ENCODE results near the gene BBLN. TPM values are rescaled to one million over a fixed set of nuclear protein-coding genes. Genes with fewer than 3 reads are reported as not detected.
"Not testable (repeated sequence)": the region's sequence is repeated elsewhere in the genome, so short reads cannot be mapped to it uniquely, and the experiment has no call there.

BBLN gene
- total RNA-seq, 1 donor from 2014 or later: 82.8 TPM

DNA sequence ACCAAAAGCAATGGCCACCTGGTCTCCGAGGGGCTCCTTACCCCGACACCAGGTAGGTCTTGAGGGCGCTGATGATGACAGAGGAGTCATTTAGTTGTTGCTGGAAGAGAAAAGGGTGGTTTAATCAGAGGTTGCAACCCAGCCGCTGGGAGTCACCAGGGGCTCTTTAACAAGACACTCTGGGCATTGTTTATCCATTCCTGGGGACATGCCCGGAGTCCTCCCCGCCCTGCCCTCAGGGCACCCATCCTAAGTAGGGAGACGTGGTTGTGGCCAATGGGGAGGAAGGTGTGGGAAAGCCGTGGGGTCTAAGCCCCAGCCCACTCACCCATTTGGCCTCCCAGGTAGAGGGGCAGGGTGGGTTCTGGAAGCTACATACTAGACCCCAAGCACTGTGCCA lies 35.6 kb upstream of the BBLN start:
- intact Hi-C loops (cut with micrococcal nuclease): no loop called here

DNA sequence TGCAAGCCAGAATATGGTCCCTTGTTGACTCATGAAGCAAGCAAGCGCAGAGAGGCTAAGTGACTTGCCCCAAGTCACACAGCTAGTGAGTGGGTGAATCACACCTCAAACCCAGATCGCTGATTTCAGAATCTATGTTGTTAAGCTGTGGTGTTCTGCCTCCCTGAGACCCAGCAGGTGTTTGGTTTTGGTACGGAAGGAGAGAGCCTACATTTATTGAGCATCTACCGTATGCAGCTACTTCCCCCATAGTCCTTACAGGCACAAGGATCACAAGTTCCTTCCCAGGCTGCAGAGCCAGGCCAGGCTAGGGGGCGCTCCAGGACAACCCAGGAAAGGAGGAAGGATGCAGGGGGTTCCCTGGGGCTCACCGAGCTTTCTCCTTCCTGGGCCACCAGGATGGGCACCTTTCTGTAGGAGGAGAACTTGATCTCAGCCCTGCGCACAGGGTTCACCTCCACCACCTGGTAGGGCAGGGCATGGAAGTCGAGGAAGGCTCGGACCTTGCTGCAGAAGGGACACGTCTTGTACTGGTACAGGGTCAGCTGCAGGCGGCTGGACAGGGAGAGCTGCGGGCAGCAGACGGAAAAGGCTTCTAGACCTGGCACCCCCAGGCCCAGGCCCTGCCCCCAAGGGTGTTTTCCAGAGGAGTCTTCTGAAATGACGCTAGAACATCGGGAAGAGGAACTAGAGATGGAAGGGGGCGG lies 35.0 kb upstream of the BBLN start:
- intact Hi-C loops (cut with micrococcal nuclease): loop anchor here (5.0 kb wide), 2 partner anchors 188 to 353 kb away; partner anchors contain the start of gene DPM2

DNA sequence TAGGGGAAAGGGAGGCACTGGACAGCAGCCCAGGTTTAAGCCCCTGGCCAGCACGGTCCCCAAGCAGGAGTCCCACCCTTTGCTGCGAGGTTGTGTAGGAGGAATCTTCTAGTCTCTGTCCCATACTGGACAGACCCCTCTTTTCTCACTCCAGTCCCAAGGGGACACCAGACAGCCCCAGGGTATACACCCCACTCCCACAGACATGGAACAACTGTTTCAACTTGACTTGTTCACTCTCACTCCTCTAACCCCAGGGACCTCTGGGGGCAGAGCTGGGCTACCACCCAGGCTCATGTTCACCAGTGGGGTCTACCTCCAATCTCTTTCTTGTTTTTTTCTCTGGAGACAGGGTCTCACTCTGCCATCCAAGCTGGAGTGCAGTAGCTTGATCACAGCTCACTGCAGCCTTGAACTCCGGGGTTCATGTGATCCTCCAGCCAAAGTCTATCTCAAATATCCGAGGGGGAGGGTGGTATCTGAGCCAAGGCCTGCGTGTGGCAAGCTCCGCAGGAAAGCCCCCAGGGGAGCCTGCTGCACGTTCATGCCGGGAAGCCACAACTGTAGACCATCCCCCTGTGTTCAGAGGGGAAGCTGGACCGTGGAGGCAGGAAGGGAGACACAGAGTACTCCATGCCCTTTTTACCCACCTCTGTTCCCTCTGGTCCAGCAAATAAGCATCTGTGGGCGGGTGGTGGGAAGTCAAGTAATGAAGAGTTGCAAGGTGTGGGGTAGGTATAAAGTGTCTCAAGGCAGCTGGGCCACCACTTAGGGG lies 34.3 kb upstream of the BBLN start:
- intact Hi-C loops (cut with micrococcal nuclease): loop anchor here (5.0 kb wide), 2 partner anchors 188 to 353 kb away; partner anchors contain the start of gene DPM2

DNA sequence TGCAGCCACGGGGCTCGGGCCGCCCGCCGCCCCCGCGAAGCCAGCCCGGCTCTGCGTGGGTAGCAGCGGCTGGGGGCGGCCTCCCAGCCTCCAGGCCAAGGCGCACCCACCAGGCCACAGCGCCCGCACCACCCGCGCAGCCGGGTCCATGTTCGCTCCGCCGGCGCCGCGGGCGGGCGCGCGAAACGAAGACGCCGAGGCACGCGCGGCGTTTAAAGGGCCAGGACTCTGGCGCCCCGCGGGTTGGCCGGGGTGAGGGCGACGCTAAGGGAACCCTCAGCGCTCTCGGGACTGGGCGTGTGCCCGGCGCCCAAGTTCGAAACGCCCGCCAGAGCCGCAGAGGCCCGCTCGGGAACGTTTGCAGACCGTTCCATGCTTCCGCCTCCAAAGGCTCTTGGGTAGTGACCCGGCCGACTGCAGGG lies 32.5 kb upstream of the BBLN start, which contains the start of gene PTGES2:
PTGES2 (minus strand) TSS at position 162 of the 422 bp plus-strand sequence; CDS start at position 150, 12 bp downstream.
- intact Hi-C loops (cut with micrococcal nuclease): loop anchor here (5.0 kb wide), 2 partner anchors 190 to 355 kb away; partner anchors contain the start of gene DPM2

DNA sequence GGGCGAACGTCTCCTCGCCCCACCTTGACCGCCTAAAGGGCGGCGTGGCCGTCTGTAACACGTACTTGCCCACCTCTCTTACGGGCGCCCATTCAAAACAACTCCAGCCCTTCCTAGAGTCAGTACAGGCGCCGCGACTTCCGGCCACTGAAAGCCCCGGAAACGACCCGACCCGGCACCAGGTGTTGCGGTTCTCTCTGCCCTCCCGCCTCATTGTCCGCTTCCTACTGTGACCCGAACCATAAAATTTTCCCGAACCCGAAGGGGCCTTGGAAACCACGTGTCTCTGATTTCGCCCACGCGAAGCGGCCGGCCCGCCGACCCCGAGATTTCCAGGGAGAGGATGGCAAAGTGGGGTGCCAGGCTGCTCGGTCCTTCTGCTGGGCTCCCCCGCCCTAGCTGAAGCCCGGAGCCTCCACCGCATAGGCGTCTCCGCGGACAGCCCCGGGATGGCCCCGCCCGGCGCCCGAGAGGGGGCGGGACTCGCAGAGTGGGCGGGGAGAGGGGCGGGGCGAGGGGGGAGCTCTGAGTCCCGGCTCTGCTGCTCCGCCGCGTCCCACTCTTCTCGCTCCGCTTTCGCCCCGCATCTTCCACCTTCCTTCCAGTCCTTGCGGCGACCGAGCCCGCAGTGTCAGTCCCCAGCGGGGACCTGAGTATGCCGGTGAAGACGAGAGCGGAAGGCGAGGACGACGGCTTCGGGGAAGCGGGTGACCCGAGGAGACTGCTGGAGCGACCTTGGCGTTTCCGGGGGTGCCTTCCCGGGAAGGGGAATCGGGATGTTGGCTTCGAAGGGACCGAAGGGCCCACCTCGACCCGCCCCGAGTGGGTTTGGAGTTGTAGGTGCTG lies 31.9 kb upstream of the BBLN start:
- intact Hi-C loops (cut with micrococcal nuclease): loop anchor here (1.0 to 5.0 kb wide), 5 partner anchors 11 to 356 kb away; partner anchors contain the start of genes BBLN, CIZ1 and DPM2

DNA sequence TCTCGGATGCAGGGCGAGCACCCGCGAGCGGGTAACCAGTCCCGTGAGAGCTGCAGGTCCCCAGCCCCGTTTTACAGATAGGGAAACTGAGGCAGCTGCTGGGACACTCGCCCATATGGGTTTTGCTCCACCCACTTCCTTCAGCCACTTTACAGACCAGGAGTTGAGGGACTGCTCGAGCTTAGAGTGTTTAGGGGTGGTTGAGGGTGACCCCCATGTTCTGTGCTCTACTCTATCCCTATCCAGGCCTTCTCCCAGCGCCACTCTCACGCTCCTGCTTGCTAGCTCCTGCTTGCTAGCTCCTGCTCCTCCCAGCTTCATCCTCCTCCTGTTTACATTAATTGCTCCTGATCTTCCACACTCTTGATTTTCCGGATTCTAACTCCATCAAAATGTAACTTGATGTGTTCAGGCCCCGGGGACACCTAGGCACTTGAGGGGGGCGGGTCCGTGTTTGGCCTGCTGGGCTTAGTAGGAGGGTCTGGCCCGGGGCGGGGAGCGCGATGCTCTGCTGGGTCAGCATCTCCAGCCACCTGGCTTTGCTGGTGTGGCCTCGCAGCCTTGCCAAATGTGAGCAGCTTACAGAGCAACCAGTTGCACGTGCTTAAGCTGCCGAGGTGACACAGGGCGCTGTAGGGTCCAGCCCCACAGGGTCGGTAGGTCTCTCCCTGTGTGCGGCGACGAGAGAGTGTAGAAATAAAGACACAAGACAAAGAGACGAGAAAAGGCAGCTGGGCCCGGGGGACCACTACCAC lies 31.1 kb upstream of the BBLN start:
- intact Hi-C loops (cut with micrococcal nuclease): loop anchor here (1.0 to 5.0 kb wide), 5 partner anchors 12 to 357 kb away; partner anchors contain the start of genes BBLN, CIZ1 and DPM2

DNA sequence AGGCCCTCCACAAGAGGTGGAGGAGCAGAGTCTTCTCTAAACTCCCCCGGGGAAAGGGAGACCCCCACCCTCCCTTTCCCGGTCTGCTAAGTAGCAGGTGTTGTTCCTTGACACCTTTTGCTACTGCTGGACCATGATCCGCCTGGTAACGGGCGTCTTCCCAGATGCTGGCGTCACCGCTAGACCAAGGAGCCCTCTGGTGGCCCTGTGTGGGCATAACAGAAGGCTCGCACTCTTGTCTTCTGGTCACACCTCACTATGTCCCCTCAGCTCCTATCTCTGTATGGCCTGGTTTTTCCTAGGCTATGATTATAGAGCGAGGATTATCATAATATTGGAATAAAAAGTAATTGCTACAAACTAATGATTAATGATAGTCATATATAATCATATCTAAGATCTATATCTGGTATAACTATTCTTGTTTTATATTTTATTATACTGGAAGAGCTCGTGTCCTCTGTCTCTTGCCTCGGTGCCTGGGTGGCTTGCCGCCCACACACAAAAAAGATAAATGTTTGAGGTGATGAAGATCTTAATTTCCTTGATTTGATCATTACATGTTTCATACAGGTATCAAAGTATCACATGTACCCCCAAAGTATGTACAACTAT lies 30.0 kb upstream of the BBLN start:
- intact Hi-C loops (cut with micrococcal nuclease): loop anchor here (2.0 to 5.0 kb wide), 3 partner anchors 61 to 358 kb away; partner anchors contain the start of genes CIZ1 and DPM2

DNA sequence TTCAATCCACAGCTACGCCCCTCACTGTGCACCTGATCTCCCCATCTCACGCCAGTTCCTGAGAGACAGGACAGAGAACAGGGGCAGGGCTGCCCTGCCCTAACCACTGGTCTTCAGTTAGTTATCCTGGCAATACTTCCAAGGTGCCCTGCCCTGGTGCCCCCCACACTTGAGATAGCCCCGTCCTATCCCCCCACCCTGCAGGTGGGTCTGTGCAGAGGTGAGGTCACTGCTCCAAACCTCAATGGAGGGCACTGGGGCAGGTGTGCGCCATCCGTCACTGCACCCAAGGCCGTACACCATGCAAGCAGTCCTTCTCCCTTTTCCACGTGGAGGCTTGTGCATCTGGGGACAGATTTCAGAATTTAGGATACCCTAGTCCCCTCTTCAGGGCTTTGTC lies 29.4 kb upstream of the BBLN start:
- intact Hi-C loops (cut with micrococcal nuclease): not testable (repeated sequence)

DNA sequence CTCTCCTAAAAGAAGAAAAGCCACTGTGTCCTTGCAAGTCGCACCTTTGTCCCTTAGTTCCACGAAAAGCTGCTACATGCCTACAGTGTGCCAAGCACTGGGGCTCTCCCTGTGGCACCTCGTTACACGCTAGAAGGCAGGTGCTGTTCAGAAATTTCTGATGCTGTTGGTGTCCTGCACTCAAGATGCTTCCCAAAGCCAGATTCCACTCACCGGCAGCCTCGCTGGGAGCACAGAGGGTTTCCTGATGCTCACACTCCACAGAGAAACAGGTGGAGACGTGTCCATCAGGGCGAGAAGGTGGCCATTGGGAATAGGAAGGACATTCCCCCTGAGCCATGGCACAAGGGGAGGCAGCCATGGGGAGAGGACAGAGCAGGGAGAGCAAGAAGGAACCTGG lies 28.7 kb upstream of the BBLN start:
- intact Hi-C loops (cut with micrococcal nuclease): not testable (repeated sequence)

DNA sequence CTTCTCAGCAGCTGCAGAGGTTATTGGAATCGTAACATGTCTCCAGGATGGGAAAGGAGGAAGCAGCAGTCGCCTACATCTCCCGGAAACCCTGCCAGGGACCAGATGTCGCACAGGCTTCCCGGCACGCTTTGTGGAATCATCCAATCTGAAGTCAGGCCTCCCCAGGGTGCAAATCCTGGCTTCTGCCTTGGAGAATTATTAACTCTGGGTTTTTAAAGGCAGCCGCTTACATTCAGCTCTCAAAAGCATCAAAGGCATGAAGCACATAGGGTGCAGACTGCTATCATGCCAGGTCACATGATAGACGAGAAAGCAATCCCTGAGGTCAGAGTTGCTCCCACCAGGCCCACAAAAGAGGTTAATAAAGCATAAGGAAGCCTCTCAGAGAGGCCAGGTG lies 27.9 kb upstream of the BBLN start:
- intact Hi-C loops (cut with micrococcal nuclease): not testable (repeated sequence)

DNA sequence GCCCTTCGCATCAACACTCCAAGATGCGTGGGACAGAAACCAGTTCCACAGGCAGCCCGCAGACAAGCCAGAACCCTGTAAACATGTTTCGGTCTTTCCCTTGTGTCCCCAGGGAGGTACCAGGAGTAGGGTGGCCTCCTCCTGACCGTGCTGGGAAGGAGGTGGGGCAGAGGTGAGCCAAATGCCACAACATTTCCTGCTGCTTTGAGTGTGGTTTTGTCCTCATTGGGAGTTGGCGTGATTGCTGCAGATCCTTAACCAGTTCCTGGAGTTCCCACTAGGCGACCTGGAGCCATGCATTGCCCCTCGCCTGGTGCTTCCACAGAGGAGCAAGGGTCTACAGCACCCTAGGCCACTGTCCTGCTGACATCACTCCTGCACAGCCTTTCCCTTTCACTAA lies 24.5 kb upstream of the BBLN start:
- intact Hi-C loops (cut with micrococcal nuclease): not testable (repeated sequence)

DNA sequence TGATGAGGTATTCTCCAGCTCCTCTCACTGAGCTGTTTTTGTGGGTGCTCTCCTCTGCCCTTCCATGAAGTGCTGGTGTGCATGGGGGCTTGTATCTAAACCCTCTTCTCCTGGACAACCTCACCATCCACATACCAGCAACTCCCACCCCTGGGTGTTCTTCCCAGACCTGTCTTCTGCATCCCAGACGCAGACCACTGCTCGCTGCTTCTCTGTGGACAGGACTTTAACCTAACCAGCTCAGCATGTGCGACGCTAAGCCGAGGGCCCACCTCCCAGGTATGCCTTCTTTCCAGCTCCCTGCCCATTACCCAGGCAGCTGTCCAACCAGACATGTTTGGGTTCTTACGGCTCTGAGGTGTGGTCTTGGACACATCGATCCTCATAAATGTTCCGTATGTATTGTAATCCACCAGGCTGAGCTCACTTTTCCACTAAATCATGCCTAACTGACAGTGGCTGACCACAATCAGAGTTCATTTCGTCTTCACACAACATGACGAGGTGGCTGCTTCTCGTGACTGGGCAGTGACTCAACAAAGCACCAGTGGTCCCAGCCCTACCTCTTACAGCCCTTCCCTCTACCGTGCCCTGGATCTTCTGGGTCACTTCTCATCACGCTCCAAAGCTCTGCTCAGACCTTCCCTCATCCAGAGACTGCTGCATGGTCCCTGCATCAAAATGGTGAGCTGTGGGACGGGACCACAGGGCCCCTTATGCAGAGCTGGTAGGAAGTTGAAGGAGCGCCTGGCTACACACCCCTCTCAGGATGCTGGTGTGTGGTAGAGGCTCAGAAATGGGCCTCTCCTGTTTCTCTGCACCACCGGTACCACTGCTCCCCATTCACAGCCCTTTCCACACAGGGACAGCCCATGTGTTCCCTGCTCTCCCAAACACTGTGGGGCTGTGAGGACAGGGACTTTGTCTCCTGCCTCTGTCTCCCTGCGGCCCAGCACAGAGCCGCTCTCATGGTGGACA lies 23.0 kb upstream of the BBLN start:
- intact Hi-C loops (cut with micrococcal nuclease): no loop called here

DNA sequence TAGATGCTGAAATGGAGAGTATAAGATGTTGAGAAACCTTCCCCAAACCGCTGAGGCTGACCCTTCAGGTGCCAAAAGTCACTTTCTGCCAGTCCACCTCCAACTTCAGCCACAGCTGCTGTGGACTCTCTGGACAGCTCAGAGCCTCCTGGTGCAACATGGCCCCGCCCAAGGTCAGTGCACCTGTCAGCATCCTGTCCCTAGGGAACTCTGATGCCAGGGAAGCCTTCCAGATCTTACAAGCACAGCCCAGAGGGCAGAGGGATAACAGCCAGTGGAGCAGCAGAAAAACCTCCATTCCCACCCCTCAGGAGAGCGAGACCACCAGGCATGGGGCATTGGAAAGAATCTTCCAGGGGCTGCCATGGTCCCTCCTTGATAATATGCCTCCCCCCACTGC lies 22.1 kb upstream of the BBLN start:
- intact Hi-C loops (cut with micrococcal nuclease): no loop called here

DNA sequence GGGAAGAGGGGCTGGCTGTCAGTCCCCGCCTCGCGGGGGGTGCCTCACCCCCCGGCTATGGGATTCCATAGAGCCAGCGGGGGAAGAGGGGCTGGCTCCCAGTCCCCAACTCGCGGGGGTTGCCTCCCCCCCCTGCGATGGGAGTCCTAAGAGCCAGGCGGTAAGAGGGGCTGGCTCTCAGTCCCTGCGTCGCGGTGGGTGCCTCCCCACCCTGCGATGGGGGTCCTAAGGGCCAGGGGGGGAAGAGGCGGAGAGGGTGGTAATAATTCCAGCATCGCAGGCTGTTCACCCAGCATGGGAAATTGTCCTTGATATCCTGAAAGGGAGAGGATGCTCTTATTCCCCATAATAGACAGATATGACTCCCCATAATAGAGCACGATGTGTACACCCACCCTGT lies 20.4 kb upstream of the BBLN start:
- intact Hi-C loops (cut with micrococcal nuclease): no loop called here

DNA sequence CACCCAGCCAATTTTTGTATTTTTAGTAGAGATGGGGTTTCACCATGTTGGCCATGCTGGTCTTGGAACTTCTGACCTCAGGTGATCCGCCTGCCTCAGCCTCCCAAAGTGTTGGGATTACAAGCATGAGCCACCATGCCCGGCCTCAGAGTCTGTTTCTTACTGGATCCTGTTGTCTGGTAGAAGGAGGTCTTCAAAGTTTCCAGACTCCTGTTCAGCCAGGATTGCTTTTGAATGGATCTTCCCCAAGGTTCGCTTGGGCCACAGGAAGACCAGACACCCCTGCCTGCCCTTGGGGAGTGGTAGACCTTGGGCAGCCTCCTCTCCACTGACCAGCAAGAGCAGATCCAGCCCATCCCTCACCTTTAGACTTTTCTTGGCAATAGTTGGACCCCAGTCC lies 18.5 kb upstream of the BBLN start:
- intact Hi-C loops (cut with micrococcal nuclease): no loop called here

DNA sequence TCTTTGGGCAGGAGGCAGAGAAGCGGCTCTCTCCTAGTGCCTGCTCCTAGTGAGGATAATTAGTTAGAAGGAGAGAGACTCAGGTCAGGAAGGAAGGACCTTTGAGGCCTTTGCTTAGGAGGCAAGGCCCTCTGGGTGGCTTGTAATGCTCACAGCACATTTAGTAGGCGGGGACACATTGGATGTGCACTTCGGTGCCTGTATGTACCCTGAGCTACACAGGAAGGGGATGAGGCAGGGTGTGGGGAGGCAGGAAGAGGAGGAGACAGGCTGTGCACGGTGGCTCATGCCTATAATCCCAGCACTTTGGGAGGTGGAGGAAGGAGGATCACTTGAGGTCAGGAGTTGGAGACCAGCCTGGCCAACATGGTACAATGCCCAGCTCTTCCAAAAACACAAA lies 18.0 kb upstream of the BBLN start:
- intact Hi-C loops (cut with micrococcal nuclease): no loop called here

DNA sequence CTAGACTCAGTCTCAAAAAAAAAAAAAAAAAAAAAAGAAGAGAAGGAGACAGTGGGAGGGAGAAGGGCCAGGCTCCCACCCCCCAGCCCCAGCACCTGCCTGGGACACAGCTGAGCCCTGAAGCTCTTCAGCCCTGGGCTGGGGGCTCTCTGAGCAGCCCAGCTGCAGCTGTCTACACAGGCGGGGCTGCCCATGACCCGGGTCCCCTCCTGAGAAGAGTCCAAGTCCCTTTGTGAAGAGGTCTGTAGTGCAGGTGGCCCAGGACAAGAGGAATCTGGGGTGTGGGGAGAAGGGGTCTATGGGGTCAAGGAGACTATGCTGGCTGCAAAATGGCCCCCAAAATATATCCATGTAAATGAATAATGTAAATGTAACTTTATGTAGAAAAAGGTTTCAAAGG lies 17.5 kb upstream of the BBLN start:
- intact Hi-C loops (cut with micrococcal nuclease): no loop called here

DNA sequence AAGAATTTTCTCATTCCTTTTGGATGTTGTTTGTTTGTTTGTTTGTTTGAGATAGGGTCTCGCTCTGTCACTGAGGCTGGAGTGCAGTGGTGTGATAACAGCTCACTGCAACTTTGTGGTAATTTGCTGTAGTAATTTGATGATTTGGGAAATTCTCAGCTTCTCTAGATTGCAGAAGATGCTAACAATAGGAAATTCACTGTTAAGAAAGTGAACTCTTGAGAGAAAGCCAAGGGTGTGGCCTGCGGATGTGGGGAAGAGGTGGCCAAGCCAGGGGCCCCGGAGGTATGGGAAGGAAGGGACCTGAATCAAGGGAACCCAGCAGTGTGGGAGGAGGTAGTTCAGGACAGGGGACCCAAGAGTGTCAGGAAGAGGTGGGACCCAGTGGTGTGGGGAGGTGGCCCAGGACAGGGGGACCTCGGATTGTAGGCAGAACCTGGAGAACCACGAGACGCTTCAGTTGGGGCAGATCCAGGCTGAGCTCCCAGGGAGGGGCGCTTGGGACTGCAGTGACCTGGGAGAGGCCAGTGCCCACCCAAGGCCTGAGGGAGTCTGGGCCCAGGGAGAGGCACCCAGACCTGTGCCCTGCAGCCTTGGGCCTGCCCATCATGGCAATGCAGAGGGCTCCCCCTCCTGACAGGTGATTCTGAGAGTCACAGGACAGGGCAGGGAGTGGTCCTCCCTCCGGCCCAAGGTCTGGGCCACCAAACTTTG lies 16.4 kb upstream of the BBLN start:
- intact Hi-C loops (cut with micrococcal nuclease): no loop called here
